PC-9 (cell line): Measurements from ENCODE around the gene PDK3.

Source experiments
- CTCF ChIP-seq: fragments of 200-600 bp; sonication (generic); conservative IDR thresholded peaks from 2 replicates; pipeline ENCODE4 v1.6.1; 2017; ENCODE audit warnings: mixed run types, antibody characterized with exemption, mild to moderate bottlenecking, moderate library complexity
- EZH2 ChIP-seq: fragments of 200-600 bp; sonication (generic); IDR thresholded peaks from 2 replicates; pipeline ENCODE4 v1.8.0; 2017; ENCODE audit warnings: antibody characterized with exemption, low read depth

- TF ChIP-seq CTCF (no peak), EZH2 (no peak)
These were observed 36.6 kb upstream of the PDK3 start for GRCh38 chrX:24428516-24428915.
